H9 (cell line): Measurements from ENCODE around the gene SSBP2. TPM values are rescaled to one million over a fixed set of nuclear protein-coding genes. Genes with fewer than 3 reads are reported as not detected.

Source experiments
- DNase-seq: peaks from one replicate; pipeline ENCODE4 v3.0.0-alpha.2; 2017
- H2AFZ ChIP-seq: one replicate; pipeline ENCODE4 v1.6.1; 2013; ENCODE audit warnings: mild to moderate bottlenecking, low read length, control low read depth, moderate library complexity
- H2AK5ac ChIP-seq: 2 replicates; pipeline ENCODE4 v1.6.1; 2013; ENCODE audit warnings: low read length, control low read depth, mixed read lengths; ENCODE audit not compliant: insufficient read length
- H2BK120ac ChIP-seq: one replicate; pipeline ENCODE4 v1.6.1; 2013; ENCODE audit warnings: low read depth, mild to moderate bottlenecking, low read length, control low read depth, inconsistent platforms; ENCODE audit not compliant: poor library complexity, severe bottlenecking
- H2BK12ac ChIP-seq: 2 replicates; pipeline ENCODE4 v1.6.1; 2013; ENCODE audit warnings: low read length, control low read depth, mixed read lengths, low read depth; ENCODE audit not compliant: insufficient read length
- H2BK15ac ChIP-seq: 2 replicates; pipeline ENCODE4 v1.6.1; 2013; ENCODE audit warnings: low read depth, low read length, control low read depth
- H2BK20ac ChIP-seq: one replicate; pipeline ENCODE4 v1.6.1; 2013; ENCODE audit warnings: low read depth, mild to moderate bottlenecking, low read length, control low read depth, inconsistent platforms; ENCODE audit not compliant: poor library complexity, severe bottlenecking
- H2BK5ac ChIP-seq: 2 replicates; pipeline ENCODE4 v1.6.1; 2013; ENCODE audit warnings: low read length, control low read depth, mixed read lengths; ENCODE audit not compliant: insufficient read length
- H3K14ac ChIP-seq: 2 replicates; pipeline ENCODE4 v1.6.1; 2013; ENCODE audit warnings: low read length, control low read depth; ENCODE audit not compliant: insufficient read depth
- H3K18ac ChIP-seq: 2 replicates; pipeline ENCODE4 v1.6.1; 2013; ENCODE audit warnings: low read depth, mild to moderate bottlenecking, mixed read lengths, low read length, control low read depth; ENCODE audit not compliant: insufficient read length
- H3K23ac ChIP-seq: 2 replicates; pipeline ENCODE4 v1.6.1; 2013; ENCODE audit warnings: low read length, control low read depth, mixed read lengths, low read depth; ENCODE audit not compliant: insufficient read length
- H3K23me2 ChIP-seq: 2 replicates; pipeline ENCODE4 v1.6.1; 2013; ENCODE audit warnings: low read depth, mild to moderate bottlenecking, mixed read lengths, low read length, control low read depth; ENCODE audit not compliant: insufficient read length, poor library complexity, severe bottlenecking
- H3K27ac ChIP-seq: 2 replicates; pipeline ENCODE4 v1.5.1; 2013; ENCODE audit warnings: low read length, control low read depth, mixed read lengths, low read depth; ENCODE audit not compliant: insufficient read length
- H3K27me3 ChIP-seq: 2 replicates; pipeline ENCODE4 v1.6.1; 2013; ENCODE audit warnings: low read length, control low read depth, inconsistent platforms; ENCODE audit not compliant: insufficient read depth
- H3K4ac ChIP-seq: 2 replicates; pipeline ENCODE4 v1.6.1; 2013; ENCODE audit warnings: low read depth, mild to moderate bottlenecking, control low read depth, inconsistent platforms, low read length, moderate library complexity
- H3K4me1 ChIP-seq: 2 replicates; pipeline ENCODE4 v1.6.1; 2013; ENCODE audit warnings: low read length, control low read depth, inconsistent platforms; ENCODE audit not compliant: insufficient read depth
- H3K4me2 ChIP-seq: 2 replicates; pipeline ENCODE4 v1.6.1; 2013; ENCODE audit warnings: low read length, control low read depth, mixed read lengths; ENCODE audit not compliant: insufficient read length, insufficient read depth
- H3K56ac ChIP-seq: 2 replicates; pipeline ENCODE4 v1.6.1; 2013; ENCODE audit warnings: low read depth, mild to moderate bottlenecking, mixed read lengths, low read length, control low read depth; ENCODE audit not compliant: insufficient read length
- H3K79me1 ChIP-seq: 2 replicates; pipeline ENCODE4 v1.6.1; 2013; ENCODE audit warnings: low read depth, mild to moderate bottlenecking, moderate library complexity, low read length, control low read depth, inconsistent platforms; ENCODE audit not compliant: insufficient read depth, poor library complexity, severe bottlenecking
- H3K79me2 ChIP-seq: 2 replicates; pipeline ENCODE4 v1.6.1; 2013; ENCODE audit warnings: low read length, control low read depth, inconsistent platforms; ENCODE audit not compliant: insufficient read depth
- H3K9ac ChIP-seq: 2 replicates; pipeline ENCODE4 v1.6.1; 2013; ENCODE audit warnings: low read length, control low read depth, mixed read lengths; ENCODE audit not compliant: insufficient read length; ENCODE audit errors: extremely low read depth
- H3K9me3 ChIP-seq: one replicate; pipeline ENCODE4 v1.6.1; 2013; ENCODE audit warnings: low read depth, low read length, inconsistent platforms; ENCODE audit not compliant: control insufficient read depth
- H3T11ph ChIP-seq: one replicate; pipeline ENCODE4 v1.6.1; 2013; ENCODE audit warnings: mild to moderate bottlenecking, low read length, control low read depth, inconsistent platforms
- H4K20me1 ChIP-seq: one replicate; pipeline ENCODE4 v1.6.1; 2013; ENCODE audit not compliant: control insufficient read depth, insufficient read length, insufficient read depth
- H4K5ac ChIP-seq: 2 replicates; pipeline ENCODE4 v1.6.1; 2013; ENCODE audit warnings: low read depth, mild to moderate bottlenecking, mixed read lengths, low read length, control low read depth; ENCODE audit not compliant: insufficient read length
- H4K8ac ChIP-seq: replicated peaks from 2 replicates; pipeline ENCODE4 v1.6.1; 2013; ENCODE audit warnings: low read length, control low read depth, mixed read lengths, low read depth; ENCODE audit not compliant: insufficient read length
- H4K91ac ChIP-seq: 2 replicates; pipeline ENCODE4 v1.6.1; 2013; ENCODE audit warnings: low read depth, mild to moderate bottlenecking, moderate library complexity, mixed read lengths, low read length, control low read depth; ENCODE audit not compliant: insufficient read length
- H3K27ac Mint-ChIP-seq, 3 experiments: 2 replicates in 2 of 3; 3 replicates in 1 of 3; pipeline ENCODE4 v1.8.0; 2020 to 2021; ENCODE audit warnings: mixed read lengths in 3 of 3, mild to moderate bottlenecking in 1 of 3, moderate library complexity in 1 of 3
- H3K27me3 Mint-ChIP-seq: 2 replicates; pipeline ENCODE4 v1.8.0; 2021; ENCODE audit warnings: low read depth, mild to moderate bottlenecking, moderate library complexity, mixed read lengths
- H3K36me3 Mint-ChIP-seq, 3 experiments: 2 replicates in 2 of 3; 3 replicates in 1 of 3; pipeline ENCODE4 v1.8.0; 2020 to 2021; ENCODE audit warnings: low read depth in 3 of 3, mixed read lengths in 3 of 3; ENCODE audit not compliant: insufficient read depth in 1 of 3
- H3K4me1 Mint-ChIP-seq, 2 experiments: 2 replicates each; pipeline ENCODE4 v1.8.0; 2020; ENCODE audit warnings: mixed read lengths in 2 of 2
- H3K4me3 Mint-ChIP-seq, 2 experiments: 2 replicates in 1 of 2; 3 replicates in 1 of 2; pipeline ENCODE4 v1.8.0; 2020 to 2021; ENCODE audit warnings: mild to moderate bottlenecking in 2 of 2, mixed read lengths in 2 of 2, moderate library complexity in 1 of 2
- H3K9me3 Mint-ChIP-seq, 2 experiments: 2 replicates in 1 of 2; 3 replicates in 1 of 2; pipeline ENCODE4 v1.8.0; 2020; ENCODE audit warnings: mild to moderate bottlenecking in 2 of 2, mixed read lengths in 2 of 2, moderate library complexity in 1 of 2
- WGBS: extraction: QIAGEN DNeasy Blood & Tissue Kit; methylation state at CpG from one replicate; pipeline ENCODE4 v1.1.7; 2013; ENCODE audit warnings: missing lambda C conversion rate, low lambda C conversion rate, mixed read lengths; ENCODE audit not compliant: insufficient read length; ENCODE audit errors: extremely low coverage; 5-methylcytosine and 5-hydroxymethylcytosine counted together
- total RNA-seq: library from RNA; stranded (reverse); gene quantifications from 2 replicates; pipeline ENCODE4 v1.2.1, GENCODE V29; 2021
- TF ChIP-seq, protein P1 (sequence below): fragments of 200-600 bp; sonication (generic); conservative IDR thresholded peaks from 3 replicates; pipeline ENCODE4 v1.8.0; 2021; ENCODE audit warnings: antibody characterized with exemption, mild to moderate bottlenecking

The SSBP2 gene
- total RNA-seq, 1 experiment from 2014 or later, result 35.6 TPM

GRCh38 chr5:81748556-81748955 is 2.3 kb downstream of the SSBP2 start:
- no peak overlapping the region for H3K18ac ChIP-seq
- H2AK5ac ChIP-seq, result no peak overlapping the region
- no peak overlapping the region for H3T11ph ChIP-seq
- Mint-ChIP-seq H3K27ac (no peak overlapping the region), H3K27me3 (peaks cover 18% of the 10 kb centered on the region), H3K36me3 (no peaks in the 10 kb centered on the region), H3K4me1 (peaks cover 29 to 41% of the 10 kb centered on the region in 2 experiments), H3K9me3 (no peaks in the 10 kb centered on the region), H3K4me3 (peak overlapping the region; percentile 83 to 89; a peak in 4 of 5 replicates)
- no peaks in the 10 kb centered on the region for H4K20me1 ChIP-seq
- no peaks in the 10 kb centered on the region for H3K79me2 ChIP-seq
- H2BK20ac ChIP-seq, result no peak overlapping the region
- H2BK12ac ChIP-seq, result no peak overlapping the region
- H3K79me1 ChIP-seq, result no peaks in the 10 kb centered on the region
- H3K4me1 ChIP-seq, result peaks cover 3% of the 10 kb centered on the region; the same call in 1 of the 2 replicates
- no peak overlapping the region for H3K27ac ChIP-seq
- H3K27me3 ChIP-seq, result no peaks in the 10 kb centered on the region
- TF ChIP-seq, protein P1, sequence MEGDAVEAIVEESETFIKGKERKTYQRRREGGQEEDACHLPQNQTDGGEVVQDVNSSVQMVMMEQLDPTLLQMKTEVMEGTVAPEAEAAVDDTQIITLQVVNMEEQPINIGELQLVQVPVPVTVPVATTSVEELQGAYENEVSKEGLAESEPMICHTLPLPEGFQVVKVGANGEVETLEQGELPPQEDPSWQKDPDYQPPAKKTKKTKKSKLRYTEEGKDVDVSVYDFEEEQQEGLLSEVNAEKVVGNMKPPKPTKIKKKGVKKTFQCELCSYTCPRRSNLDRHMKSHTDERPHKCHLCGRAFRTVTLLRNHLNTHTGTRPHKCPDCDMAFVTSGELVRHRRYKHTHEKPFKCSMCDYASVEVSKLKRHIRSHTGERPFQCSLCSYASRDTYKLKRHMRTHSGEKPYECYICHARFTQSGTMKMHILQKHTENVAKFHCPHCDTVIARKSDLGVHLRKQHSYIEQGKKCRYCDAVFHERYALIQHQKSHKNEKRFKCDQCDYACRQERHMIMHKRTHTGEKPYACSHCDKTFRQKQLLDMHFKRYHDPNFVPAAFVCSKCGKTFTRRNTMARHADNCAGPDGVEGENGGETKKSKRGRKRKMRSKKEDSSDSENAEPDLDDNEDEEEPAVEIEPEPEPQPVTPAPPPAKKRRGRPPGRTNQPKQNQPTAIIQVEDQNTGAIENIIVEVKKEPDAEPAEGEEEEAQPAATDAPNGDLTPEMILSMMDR, result no peak
- no CpG with 5 or more reads among the region's 3 CpGs for WGBS
- H3K23ac ChIP-seq, result no peak overlapping the region
- no peak overlapping the region for H3K14ac ChIP-seq
- H4K5ac ChIP-seq, result no peak overlapping the region
- no peak overlapping the region for H3K9ac ChIP-seq
- no peak overlapping the region for H4K8ac ChIP-seq
- DNase-seq, result no peak
- H3K56ac ChIP-seq, result no peak overlapping the region
- H3K4me2 ChIP-seq, result no peak overlapping the region
- H3K4ac ChIP-seq, result no peak overlapping the region
- no peak overlapping the region for H2BK120ac ChIP-seq
- H4K91ac ChIP-seq, result no peak overlapping the region
- no peak overlapping the region for H2BK15ac ChIP-seq
- H3K23me2 ChIP-seq, result peaks cover 11% of the 10 kb centered on the region
- no peak overlapping the region for H2AFZ ChIP-seq
- no peak overlapping the region for H2BK5ac ChIP-seq
- no peaks in the 10 kb centered on the region for H3K9me3 ChIP-seq
